WERI-Rb-1 (cell line): Measurements from ENCODE around the gene STXBP2.
A peak's percentile ranks its signal among the peaks of the same experiment; 100 is the strongest.

Experiments
- DNase-seq: peaks from one replicate; pipeline ENCODE4 v3.0.0-alpha.2; 2020
- H3K27ac ChIP-seq: fragments of 250-450 bp; sonication (Bioruptor Pico); 2 replicates; pipeline ENCODE4 v1.5.1; 2020; ENCODE audit warnings: mild to moderate bottlenecking, moderate library complexity
- H3K27me3 ChIP-seq: fragments of 250-450 bp; sonication (Bioruptor Pico); 2 replicates; pipeline ENCODE4 v1.5.1; 2021; ENCODE audit warnings: mild to moderate bottlenecking, low read depth, moderate library complexity; ENCODE audit not compliant: insufficient read depth, severe bottlenecking
- H3K36me3 ChIP-seq: fragments of 250-450 bp; sonication (Bioruptor Pico); 2 replicates; pipeline ENCODE4 v1.5.1; 2020; ENCODE audit warnings: mild to moderate bottlenecking, moderate library complexity
- H3K4me3 ChIP-seq: 2 replicates; pipeline ENCODE4 v1.5.1; 2011; ENCODE audit warnings: low read depth, mild to moderate bottlenecking, control low read depth, low read length
- H3K9me3 ChIP-seq: fragments of 250-450 bp; sonication (Bioruptor Pico); 2 replicates; pipeline ENCODE4 v1.5.1; 2021; ENCODE audit warnings: mild to moderate bottlenecking, moderate library complexity; ENCODE audit not compliant: severe bottlenecking
- CTCF ChIP-seq: IDR thresholded peaks from 2 replicates; pipeline ENCODE4 v1.5.1; 2011; ENCODE audit warnings: low read depth, mild to moderate bottlenecking, control low read depth, inconsistent platforms, low read length

Gene STXBP2

GRCh38 chr19:7645163-7645562 is 8.3 kb downstream of the STXBP2 start:
- TF ChIP-seq CTCF: no peak
- no peak overlapping the region for H3K27ac ChIP-seq
- no peaks in the 10 kb centered on the region for H3K27me3 ChIP-seq
- no peaks in the 10 kb centered on the region for H3K36me3 ChIP-seq
- H3K9me3 ChIP-seq: no peaks in the 10 kb centered on the region
- no peak for DNase-seq
- no peak overlapping the region for H3K4me3 ChIP-seq

DNA sequence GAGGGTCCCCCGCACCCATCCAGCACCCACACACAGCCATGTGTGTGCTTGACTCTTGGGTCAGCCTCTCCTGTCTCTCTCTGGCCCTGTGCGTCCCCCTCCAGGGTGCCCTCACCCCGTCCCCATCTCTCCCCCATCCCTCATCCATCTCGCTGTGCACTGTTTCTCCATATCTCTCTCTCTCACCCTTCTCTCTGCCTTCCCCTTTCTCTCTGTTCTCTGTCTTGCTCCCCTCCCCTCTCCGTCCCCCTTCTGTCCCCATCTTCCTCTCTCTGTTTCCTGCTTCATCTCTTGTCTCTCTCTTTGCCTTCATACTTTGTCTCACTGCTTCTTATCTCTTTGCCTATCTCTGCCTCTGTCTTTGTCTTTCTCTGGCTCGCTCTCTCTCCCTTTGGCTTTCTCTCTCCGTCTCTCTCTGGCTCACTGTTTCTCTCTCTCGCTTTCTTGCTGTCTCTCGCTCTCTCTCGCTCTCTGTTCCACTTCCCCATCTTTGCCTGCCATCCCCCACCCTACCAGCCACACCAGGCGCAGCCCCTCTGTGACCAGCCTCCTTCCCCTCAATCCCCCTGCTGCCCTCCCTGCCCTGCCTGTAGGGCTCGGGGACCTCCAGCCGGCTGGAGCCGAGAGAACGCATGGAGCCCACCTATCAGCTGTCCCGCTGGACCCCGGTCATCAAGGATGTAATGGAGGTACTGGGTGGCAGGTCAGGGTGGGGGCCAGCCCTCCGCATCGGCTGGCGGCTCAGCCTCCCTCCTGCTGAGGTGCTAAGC is 8.9 kb downstream of the STXBP2 start:
- no peaks in the 10 kb centered on the region for H3K9me3 ChIP-seq
- H3K27ac ChIP-seq: no peak overlapping the region
- no peaks in the 10 kb centered on the region for H3K36me3 ChIP-seq
- peak; percentile 34 for DNase-seq
- no peak for TF ChIP-seq CTCF
- H3K4me3 ChIP-seq: no peak overlapping the region
- H3K27me3 ChIP-seq: no peaks in the 10 kb centered on the region

DNA sequence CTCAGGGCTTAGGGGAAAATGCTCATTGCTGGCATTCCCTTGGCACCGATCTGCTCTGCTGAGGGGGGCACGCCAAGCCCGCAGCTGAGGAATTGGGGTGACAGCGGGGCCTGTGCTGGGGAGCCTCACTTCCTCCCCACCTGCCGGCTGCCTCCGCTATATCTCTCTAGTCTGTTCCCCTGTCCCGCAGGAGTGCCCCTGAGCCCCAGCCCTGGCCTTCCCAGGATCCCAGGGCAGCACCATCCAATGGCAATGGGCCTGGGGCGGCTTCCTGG is 9.5 kb downstream of the STXBP2 start:
- Histone ChIP-seq H3K9me3 (no peaks in the 10 kb centered on the region), H3K36me3 (no peaks in the 10 kb centered on the region), H3K27ac (no peak overlapping the region), H3K27me3 (no peaks in the 10 kb centered on the region), H3K4me3 (no peak overlapping the region)
- no peak for TF ChIP-seq CTCF
- no peak for DNase-seq

- DNase-seq: no peak
- H3K27me3 ChIP-seq: no peaks in the 10 kb centered on the region
- TF ChIP-seq CTCF: no peak
Measured at GRCh38 chr19:7647156-7647555, 10.2 kb downstream of the STXBP2 start.

DNA sequence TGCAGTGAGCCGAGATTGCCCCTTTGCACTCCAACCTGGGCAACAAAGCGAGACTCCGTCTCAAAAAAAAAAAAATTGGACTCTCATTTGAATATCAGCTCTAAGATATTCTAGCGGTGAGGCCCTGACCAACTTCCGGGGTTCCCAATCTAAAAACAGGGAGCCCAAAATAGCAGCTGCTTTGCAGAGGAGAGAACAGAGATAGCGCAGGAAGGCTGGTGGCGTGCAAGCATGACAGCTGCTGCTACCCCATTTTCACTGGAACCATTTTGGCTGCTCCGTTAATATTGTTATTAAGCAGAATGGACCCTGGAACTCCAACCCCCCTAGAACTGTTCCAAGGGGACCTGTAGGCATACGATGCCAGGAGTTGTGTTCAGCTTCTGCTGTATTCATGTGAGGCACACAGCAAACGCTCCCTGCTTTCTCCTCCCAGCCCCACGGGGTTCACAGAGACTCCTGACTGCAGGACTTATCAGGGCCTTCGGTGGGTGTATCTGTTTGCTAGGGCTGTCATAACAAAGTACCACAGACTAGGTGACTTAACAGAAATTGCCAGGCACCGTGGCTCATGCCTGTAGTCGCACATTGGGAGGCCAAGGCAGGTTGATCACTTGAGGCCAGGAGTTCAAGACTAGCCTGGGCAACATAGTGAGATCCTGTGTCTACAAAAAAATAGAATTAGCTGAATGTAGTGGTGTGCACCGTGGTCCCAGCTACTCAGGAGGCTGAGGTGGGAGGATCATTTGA is 11.5 kb downstream of the STXBP2 start:
- Histone ChIP-seq H3K9me3 (no peaks in the 10 kb centered on the region), H3K27ac (no peak overlapping the region), H3K27me3 (no peaks in the 10 kb centered on the region), H3K36me3 (no peaks in the 10 kb centered on the region), H3K4me3 (no peak overlapping the region)
- DNase-seq: no peak
- no peak for TF ChIP-seq CTCF

More at GRCh38 chr19:7647156-7647555, 10.2 kb downstream of the STXBP2 start:
- H3K36me3 ChIP-seq: no peaks in the 10 kb centered on the region
- H3K27ac ChIP-seq: no peak overlapping the region
- no peak overlapping the region for H3K4me3 ChIP-seq
- H3K9me3 ChIP-seq: no peaks in the 10 kb centered on the region
